ENCODE data around the gene TIMP2. TPM values are rescaled to one million over a fixed set of nuclear protein-coding genes. Genes with fewer than 3 reads are reported as not detected.

The TIMP2 gene
- total and polyA plus RNA-seq, 8 donors, result 158 to 313 (median 179) TPM

- TF ChIP-seq, protein P1, sequence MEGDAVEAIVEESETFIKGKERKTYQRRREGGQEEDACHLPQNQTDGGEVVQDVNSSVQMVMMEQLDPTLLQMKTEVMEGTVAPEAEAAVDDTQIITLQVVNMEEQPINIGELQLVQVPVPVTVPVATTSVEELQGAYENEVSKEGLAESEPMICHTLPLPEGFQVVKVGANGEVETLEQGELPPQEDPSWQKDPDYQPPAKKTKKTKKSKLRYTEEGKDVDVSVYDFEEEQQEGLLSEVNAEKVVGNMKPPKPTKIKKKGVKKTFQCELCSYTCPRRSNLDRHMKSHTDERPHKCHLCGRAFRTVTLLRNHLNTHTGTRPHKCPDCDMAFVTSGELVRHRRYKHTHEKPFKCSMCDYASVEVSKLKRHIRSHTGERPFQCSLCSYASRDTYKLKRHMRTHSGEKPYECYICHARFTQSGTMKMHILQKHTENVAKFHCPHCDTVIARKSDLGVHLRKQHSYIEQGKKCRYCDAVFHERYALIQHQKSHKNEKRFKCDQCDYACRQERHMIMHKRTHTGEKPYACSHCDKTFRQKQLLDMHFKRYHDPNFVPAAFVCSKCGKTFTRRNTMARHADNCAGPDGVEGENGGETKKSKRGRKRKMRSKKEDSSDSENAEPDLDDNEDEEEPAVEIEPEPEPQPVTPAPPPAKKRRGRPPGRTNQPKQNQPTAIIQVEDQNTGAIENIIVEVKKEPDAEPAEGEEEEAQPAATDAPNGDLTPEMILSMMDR (IDR thresholded peaks at IDR 0.05), result no peak
- DNase-seq, result no peak
- no peak overlapping the region for H3K4me3 ChIP-seq
- H3K9me3 ChIP-seq, result no peaks in the 10 kb centered on the region
- H3K27me3 ChIP-seq, result no peaks in the 10 kb centered on the region
- H3K27ac ChIP-seq, result no peak overlapping the region
- H3K4me1 ChIP-seq, result peaks cover 0 to 19% of the 10 kb centered on the region in 2 donors
- intact Hi-C loops (cut with DNase I), result no loop called here
- H3K36me3 ChIP-seq, result peaks cover 0 to 90% of the 10 kb centered on the region in 2 donors
- no peak for ATAC-seq
These were observed 120.4 kb downstream of the TIMP2 start for GRCh38 chr17:78804777-78805176.

- peak in 2 of 4 donors; percentile 56 to 90 for DNase-seq
- TF ChIP-seq, protein P1 (IDR thresholded peaks at IDR 0.05), result no peak
- no peak for ATAC-seq
- Histone ChIP-seq H3K4me3 (no peak overlapping the region), H3K36me3 (peaks cover 0 to 91% of the 10 kb centered on the region in 2 donors), H3K27ac (no peak overlapping the region), H3K9me3 (no peaks in the 10 kb centered on the region), H3K4me1 (peaks cover 0 to 29% of the 10 kb centered on the region in 2 donors), H3K27me3 (no peaks in the 10 kb centered on the region)
- intact Hi-C loops (cut with DNase I), result no loop called here
These were observed 121.9 kb downstream of the TIMP2 start for GRCh38 chr17:78803186-78803845.

Other genes with a start within 250 kb of the TIMP2 start
- gene CYTH1, start 143.1 kb downstream of the TIMP2 start, total RNA-seq, result 10 to 100 TPM; 65.1 to 96.1 TPM
- 10 to 100 TPM; 36.6 to 44.7 (median 40.0) TPM for gene CYTH1, start 143.1 kb downstream of the TIMP2 start, polyA plus RNA-seq (ENCODE audit: insufficient read length in 6 of 6)
- 10 to 100 TPM; 29.2 to 44.2 TPM for gene USP36, start 84.6 kb downstream of the TIMP2 start, total RNA-seq
- gene USP36, start 84.6 kb downstream of the TIMP2 start, polyA plus RNA-seq (ENCODE audit: insufficient read length in 6 of 6), result 10 to 100 TPM; 38.5 to 53.7 (median 46.6) TPM
- gene CEP295NL, start 22.2 kb downstream of the TIMP2 start, total RNA-seq, result 1 to 10 TPM; 1.6 to 6.6 TPM
- gene CEP295NL, start 22.2 kb downstream of the TIMP2 start, polyA plus RNA-seq (ENCODE audit: insufficient read length in 6 of 6), result 1 to 10 TPM in 1 of 6 donors, under 1 TPM in 5; 0.37 to 1.6 (median 0.58) TPM
- gene LGALS3BP, start 54.5 kb upstream of the TIMP2 start, total RNA-seq, result 100 to 1,000 TPM; 379 to 688 TPM
- gene LGALS3BP, start 54.5 kb upstream of the TIMP2 start, polyA plus RNA-seq (ENCODE audit: insufficient read length in 6 of 6), result 100 to 1,000 TPM; 155 to 215 (median 173) TPM
- 10 to 100 TPM; 57.2 to 69.0 TPM for gene CANT1, start 84.4 kb upstream of the TIMP2 start, total RNA-seq
- 10 to 100 TPM; 37.9 to 47.7 (median 40.0) TPM for gene CANT1, start 84.4 kb upstream of the TIMP2 start, polyA plus RNA-seq (ENCODE audit: insufficient read length in 6 of 6)
- 10 to 100 TPM; 14.9 to 31.4 TPM for gene C1QTNF1, start 98.8 kb upstream of the TIMP2 start, total RNA-seq
- 1 to 10 TPM; 1.4 to 2.4 (median 2.1) TPM for gene C1QTNF1, start 98.8 kb upstream of the TIMP2 start, polyA plus RNA-seq (ENCODE audit: insufficient read length in 6 of 6)
- gene ENGASE, start 149.4 kb upstream of the TIMP2 start, total RNA-seq, result 10 to 100 TPM; 46.9 to 50.2 TPM
- gene ENGASE, start 149.4 kb upstream of the TIMP2 start, polyA plus RNA-seq (ENCODE audit: insufficient read length in 6 of 6), result 10 to 100 TPM; 25.1 to 36.7 (median 33.4) TPM